Measurements from ENCODE around the gene WDR93. TPM values are rescaled to one million over a fixed set of nuclear protein-coding genes. Genes with fewer than 3 reads are reported as not detected.
A peak's percentile ranks its signal among the peaks of the same experiment; 100 is the strongest.

WDR93 gene
- total RNA-seq, 1 donor from 2014 or later = 1.2 TPM

DNA sequence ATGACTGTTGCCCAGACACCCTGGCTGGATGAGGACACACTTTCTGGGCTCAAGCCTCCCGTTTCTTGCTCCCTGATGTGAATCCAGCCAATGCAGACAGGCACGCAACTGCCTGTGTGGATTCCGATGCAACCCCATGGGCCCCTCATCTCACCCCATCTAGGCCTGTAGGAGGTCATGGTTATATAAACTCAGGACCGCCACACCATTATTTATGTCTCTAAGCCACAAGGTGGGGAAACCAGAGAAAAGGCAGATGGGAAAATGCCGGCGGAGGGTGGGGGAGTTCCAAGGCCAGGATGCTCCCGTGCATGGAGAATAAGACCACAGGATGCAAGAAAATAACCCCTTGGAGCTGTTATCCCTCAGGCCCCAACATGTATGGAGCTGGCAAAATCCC lies 58.4 kb downstream of the WDR93 start:
- no peak for DNase-seq (ENCODE audit: low read depth)

DNA sequence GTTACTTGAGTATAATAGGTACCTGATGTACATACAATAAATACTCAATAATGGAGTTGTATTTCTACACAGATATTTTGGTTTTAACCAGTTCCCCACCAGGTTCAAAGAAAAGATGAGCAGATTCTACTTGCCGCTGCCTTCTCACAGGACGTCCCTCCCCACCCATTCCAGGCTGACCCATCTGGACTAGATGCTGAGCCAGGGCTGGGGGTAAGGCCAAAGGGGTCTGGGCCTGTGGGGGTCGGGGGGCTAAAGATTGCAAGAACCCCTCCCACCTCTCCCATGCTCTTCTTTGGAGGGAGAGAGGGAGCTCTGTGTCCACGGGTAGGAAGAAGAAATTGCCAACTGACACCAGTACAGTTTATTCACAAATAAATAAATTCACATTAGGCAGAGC lies 58.9 kb downstream of the WDR93 start:
- DNase-seq (ENCODE audit: low read depth) = no peak

DNA sequence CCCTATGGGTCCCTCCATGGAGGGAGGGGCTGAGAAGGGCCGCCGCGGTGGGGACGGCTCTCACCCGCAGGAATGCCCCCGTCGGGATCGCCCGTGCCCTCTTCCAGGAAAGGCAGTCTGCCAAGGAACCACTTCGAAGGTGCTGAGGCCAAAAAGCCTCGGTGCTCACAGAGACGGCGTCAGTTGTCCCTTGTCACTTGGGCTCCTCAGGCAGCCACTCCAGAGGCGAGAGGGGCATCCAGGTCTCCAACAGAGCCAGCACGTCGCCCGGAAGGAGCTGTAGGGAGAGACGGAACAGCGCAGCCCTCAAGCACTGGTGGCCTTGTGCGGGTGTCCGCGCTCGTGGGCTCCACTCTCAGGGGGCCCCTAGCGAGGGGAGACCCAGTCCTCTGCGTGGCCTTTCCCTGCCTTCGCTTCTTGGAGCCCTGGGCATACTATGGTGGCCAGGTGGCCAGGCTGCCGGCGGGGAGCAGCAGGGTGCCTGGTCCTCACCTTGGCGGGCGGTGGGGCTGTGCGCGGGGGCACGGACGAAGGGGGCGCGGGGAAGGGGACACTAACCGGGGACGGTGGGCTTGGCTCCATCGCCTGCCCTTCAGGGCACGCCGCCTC lies 59.4 kb downstream of the WDR93 start:
- no peak for DNase-seq (ENCODE audit: low read depth)

DNA sequence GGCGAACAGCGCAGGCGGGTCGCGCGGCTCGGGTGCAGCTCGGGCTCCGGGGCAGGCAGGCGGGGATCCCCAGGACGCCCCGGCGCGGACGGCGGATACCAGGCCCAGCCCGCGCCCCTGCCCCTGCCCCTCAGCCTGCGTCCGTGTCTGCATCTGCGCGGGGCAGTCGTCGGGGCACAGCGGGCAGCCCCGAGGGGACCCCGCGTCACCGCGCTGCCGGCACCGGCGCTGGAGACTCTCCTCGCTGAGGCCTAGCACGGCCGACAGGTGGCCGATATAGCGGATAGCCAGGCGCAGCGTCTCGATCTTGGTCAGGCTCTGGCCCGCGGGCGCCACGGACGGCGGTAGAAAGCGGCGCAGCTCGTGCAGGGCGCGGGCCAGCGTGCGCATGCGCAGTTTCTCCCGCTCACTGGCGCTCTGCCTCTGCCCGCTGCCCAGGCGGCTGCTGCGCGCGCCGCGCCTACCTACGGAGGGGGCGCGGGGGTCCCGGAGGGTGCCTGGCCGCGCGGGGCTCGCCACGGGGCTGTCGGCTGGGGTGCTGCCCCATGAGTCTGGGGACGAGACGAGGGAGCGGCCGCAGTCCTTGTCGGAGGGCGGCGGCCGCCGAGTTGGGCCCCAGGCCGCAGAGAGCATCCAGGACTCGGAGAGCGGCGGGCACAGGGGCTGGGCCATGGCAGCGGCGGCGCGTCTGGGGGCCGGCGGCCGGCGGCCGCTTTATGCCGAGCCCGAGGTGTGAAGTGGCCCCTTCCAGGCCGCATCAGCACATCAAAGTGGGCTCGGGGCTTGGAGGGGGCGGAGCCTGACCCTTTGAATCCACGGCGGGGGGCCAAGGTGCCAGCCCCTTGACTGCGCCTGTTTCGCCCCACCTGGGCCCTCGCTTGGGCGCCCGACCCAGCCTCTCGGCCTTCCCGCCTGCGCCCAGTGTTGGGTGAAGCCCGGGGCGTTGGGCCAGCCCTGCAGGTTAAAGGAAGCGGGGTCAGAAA lies 60.2 kb downstream of the WDR93 start, which contains the start of gene MESP1:
Gene MESP1 (minus strand): TSS at position 690 of the 983 bp plus-strand sequence. CDS start 18 bp downstream, at position 672.
- peak; percentile 67 for DNase-seq (ENCODE audit: low read depth)

DNA sequence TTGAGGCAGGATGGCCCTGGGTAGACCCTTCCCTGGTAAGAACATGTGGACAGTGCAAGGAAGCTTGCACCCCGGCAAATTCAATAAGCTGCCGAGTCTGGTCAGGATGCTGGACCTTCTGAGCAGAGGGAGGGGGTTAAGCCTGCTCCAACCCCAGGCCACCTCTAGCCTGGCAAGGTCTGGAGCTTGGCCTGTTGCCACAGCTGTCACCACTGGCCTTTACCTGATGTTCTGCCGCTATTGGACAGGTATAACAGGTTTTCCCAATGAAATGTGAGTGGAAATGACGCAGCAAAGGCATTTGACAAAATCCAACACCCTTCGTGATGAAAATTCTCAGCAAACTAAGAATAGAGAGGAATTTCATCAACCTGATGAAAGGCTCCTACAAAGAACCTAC lies 61.1 kb downstream of the WDR93 start:
- DNase-seq (ENCODE audit: low read depth) = no peak

DNA sequence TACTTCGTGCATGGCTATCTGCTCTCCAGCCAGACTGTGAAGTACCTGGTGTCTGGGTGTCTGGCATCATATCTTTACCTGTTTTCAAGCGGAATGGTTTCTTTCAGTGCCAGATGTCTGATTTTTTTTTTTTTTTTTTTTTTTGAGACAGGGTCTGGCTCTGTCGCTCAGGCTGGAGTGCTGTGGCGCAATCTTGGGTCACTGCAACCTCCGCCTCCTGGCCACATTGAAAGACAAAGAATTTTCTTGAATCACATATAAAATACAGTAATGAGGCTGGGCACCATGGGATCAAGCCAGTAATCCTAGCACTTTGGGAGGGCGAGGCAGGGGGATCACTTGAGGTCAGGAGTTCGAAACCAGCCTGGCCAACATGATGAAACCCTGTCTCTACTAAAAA lies 63.2 kb downstream of the WDR93 start:
- no peak for DNase-seq (ENCODE audit: low read depth)

DNA sequence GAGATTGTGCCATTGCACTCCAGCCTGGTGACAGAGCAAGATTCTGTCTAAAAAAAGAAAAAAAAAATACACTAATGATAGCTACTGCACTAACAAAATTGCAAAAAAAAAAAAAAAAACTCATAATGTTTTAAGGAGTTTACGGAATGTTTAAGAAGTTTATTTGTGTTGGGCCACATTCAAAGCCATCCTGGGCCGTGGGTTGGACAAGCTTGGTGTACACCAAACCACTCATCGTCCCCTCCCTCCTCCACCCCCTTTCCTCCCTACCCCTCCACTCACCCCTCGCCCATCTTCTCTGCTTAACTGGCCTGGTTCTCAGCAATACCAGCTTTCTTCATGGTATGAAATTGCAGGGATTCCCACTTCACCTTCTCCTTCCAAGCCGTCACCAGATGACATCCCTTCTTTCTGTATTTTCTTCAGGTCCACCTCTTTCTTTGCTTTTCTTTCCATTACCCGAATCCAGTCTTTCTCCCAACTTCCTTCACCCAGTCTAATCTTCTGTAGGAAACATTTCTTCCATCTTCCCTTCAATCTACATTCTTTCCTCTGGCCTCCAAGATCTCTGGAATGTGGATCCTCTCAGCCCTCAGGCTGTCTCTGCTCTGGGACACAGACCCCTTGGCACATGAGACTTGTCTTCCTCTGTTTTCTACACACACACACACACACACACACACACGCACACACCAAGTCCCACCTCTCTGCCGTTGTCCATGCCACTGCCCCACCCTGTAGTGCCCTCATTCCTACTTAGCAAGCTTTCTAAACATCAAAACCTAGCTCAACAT lies 63.9 kb downstream of the WDR93 start:
- no peak for DNase-seq (ENCODE audit: low read depth)

DNA sequence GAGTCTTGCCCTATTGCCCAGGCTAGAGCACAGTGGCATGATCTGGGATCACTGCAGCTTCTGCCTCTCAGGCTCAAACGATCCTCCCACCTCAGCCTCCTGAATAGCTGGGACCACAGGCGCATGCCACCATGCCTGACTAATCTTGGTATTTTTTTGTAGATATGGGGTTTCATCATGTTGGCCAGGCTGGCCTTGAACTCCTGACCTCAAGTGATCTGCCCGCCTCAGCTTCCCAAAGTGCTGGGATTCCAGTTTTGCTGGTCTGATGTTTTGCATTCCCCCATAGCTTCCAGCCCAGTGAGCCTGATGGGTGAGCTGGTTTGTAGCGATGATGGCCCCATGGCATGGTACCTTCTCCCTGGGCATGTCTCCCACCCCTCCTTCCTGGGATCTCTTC lies 65.1 kb downstream of the WDR93 start:
- DNase-seq (ENCODE audit: low read depth) = no peak

DNA sequence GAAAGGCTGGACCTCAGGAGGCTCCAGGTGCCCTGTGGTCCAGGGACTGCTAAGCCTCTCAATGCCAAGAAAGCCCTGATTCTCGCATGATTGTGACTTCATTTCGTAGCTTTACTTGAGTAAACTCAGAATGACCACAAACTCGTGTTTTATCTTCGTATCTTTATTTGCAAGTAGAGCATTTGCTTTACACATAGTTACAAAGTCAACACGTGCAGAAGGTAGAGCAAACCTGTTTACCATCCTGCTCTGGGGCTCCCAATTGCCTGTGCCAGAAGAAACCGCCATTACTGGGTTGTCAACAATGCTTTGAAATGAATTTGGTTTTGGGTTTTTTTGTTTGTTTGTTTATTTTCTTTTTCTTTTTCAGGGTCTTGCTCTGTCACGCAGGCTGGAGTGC lies 66.3 kb downstream of the WDR93 start:
- DNase-seq (ENCODE audit: low read depth) = no peak

DNA sequence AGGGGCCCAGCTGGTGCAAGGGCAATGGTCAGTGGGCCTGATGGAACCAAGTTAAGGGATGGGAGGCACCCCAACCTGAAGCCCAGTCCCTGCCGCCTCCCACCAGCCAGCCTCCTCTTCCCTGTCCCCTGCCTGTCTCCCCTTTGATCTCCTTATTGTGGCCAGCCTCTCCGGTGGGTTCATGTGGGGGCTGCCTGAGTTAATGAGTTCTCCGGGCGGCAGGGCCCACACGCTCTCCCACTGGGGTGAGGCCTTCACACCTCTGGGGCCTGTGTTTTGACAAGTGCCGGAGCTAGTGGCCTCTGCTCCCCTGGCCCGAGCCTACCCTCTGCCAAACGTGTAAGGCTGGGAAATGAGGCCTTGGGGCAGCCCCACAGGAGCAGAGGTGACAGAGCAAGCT lies 67.7 kb downstream of the WDR93 start:
- no peak for DNase-seq (ENCODE audit: low read depth)

DNA sequence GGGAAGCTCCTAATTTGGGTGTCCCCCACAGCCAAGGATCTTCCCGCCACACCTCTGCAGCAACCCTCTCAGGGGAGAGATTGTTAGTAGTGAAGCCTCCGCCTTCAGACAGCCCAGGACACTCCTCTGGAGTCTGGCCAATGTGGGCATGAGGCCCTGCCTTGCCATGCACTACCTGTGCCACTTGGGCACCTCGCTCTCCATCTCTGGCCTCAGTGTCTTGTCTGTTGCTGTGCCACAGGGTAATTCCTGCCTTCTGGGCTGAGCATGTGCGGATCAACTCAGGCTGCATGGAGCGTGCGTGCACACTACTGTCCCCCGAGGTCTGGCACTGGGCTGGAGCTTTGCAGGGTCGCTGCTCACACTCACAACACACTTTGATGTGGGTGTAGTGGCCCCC lies 68.4 kb downstream of the WDR93 start:
- no peak for DNase-seq (ENCODE audit: low read depth)

DNA sequence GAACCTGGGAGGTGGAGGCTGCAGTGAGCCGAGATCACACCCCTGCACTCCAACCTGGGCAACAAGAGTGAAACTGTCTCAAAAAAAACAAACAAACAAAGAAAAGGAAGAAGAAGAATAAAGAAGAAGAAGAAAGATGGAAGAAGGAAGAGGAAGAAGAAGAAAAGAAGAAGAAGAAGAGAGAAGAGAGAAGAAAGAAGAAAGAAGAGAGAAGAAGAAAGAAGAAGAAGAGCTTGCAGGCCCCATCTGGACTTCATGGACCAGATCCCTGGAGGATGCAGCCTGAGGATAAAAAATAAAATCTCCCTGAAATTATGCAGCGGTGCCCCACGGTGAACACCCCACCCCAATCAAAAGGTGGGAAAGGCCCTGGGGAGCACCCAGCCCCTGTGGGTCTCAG lies 69.2 kb downstream of the WDR93 start:
- no peak for DNase-seq (ENCODE audit: low read depth)

DNA sequence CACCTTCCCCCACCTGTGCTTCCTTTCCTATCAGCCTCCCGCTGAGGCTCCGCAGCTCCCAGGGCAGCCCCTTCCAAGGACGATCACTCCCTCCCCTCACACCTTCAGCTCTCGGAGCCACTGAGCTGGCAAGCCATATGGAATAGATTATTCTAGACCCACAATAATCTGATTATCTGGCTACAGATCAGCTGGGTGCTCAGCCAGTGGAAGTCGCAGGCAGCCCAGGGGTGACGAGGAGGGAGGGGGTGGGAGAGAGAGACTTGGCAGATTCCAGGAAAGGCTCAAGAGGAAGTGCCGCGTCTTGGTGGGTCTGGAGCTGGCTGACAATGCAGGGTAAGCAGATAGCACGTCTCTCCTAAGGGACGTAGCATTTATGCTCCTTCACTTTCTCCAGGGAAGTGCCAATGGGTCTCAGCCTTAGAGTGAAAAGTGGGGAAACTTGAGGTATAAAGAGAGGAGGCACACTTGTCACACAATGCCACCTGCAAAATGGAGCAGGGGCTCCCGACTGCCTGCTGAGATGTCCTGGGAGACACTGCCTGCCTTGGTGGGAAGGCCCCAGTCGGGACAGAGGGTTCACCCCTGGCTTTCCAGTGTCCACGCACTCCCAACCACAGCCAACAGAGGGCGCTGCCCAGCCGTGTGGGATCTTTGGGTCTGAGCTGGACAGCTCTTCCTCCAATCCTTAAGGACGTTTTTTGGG lies 69.8 kb downstream of the WDR93 start:
- DNase-seq (ENCODE audit: low read depth) = peak; percentile 44

DNA sequence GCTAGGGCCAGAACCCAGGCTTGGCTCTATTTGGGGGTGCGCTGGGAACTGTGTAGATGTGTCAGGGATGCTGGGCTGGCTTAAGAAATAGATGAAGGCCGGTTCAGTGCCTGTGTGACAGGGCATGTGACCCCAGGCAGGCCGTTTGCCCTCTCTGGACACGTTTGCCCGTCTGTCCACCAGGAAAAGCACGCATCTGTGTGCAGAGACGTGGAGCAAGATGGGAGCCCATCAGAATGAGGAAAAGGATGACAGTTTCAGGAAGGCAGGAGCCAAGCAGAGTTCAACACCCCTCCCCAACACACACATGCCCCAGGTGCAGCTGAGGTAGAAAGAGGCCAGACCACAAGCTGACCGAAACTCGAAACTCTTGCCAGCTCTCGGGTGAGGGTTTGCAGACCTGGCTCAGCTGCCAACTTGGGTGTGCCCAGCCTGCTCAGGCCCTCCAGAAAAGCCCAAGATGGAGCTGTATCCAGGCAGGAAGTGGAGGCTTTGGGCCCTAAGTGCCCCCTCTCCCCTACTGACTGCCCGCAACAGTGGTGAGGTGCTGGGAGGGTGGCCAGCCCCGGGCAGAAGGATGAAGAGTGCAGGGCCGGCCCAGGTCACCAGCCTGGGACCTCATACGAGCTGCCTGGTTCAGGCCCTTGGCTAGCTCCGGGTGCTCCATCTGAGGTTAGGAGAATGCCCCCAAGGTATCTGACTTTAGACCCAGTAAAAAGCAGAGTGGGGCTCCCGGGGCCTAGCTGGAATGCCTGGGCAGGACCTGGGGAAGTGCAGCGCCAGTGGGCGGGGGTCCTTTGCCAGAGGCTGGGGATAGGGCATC lies 70.6 kb downstream of the WDR93 start:
- DNase-seq (ENCODE audit: low read depth) = no peak

DNA sequence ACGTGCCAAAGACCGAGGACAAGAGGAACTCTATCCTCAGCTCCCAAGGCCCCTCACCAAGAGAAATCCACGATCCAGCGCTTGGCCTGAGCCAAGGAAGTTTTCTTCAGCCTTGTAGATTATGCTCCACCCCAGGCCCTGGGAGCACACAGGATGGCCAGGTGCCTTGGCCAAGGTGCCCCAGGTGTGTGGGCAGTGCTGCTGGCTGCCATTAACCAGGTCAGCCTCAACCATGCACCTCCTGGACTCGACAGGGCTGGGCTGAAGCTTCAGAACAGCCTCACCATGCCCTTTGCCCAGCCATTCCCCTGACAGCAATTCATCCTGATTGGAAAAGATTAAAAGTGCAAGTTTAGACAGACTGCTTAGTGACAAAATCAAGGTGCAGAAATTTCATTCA lies 71.3 kb downstream of the WDR93 start:
- DNase-seq (ENCODE audit: low read depth) = no peak

DNA sequence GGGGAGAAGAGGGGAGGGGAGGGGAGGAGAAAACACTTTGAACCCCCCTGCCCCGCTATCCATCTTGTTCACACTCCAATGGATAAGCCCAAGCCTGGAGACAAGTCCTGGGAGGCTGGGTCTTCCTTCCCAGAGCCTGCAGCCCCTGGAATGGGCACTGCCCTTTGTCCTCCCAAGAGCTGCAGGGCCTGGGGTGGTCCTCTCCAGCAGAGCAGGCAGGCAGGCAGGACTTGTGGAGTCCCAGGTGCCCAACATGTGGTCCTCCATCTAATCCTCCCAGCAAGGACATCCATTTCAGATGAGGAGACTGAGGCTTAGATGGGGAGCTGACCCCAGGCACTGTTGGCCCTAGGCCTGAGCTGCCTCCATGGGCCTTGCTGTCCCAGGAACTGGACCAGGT lies 75.1 kb downstream of the WDR93 start:
- DNase-seq (ENCODE audit: low read depth) = no peak

DNA sequence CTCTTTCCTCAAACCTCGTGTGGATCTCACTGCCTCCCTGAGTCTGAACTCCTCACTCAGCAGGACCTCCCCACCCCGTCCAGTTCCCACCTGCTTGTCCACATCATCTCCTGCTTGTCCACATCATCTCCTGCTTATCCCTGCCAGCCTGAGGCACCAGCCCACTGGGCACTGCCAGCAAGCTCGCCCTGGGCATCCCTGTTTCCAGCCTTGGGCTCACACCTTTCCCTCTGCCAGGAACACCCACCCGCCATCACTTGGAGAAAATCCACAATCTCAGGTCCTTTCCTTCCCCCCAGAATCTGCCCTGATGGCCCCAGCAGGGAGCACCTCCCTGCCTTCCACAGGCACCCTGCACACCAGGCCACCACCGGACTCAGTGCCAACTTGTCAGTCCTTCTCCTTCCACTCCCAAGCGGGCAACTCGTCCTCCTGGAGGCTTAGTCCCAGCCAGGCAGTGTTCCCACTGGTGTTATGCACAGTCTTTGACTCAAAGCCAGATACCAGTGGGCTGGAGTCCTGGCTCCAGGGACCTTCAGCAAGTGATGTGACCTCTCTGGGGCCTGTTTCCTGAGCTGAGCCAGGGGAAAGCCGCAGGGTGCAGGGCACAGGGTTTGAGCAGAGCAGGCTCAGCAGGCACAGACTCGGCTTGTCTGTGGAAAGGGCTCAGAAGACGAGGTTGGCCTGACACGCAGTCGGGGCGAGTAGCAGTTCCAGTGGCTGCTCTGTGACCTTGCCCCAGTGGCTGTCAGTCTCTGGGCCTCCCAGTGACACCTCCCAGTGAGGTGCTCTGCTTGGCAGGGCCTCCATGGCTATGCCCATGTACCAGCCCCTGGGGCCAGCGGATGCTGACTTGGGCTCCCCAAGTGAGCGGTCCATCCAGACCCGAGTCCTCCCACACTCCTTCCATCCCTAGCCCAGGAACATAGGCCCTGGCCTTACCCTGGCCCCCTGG lies 76.0 kb downstream of the WDR93 start:
- DNase-seq (ENCODE audit: low read depth) = no peak

DNA sequence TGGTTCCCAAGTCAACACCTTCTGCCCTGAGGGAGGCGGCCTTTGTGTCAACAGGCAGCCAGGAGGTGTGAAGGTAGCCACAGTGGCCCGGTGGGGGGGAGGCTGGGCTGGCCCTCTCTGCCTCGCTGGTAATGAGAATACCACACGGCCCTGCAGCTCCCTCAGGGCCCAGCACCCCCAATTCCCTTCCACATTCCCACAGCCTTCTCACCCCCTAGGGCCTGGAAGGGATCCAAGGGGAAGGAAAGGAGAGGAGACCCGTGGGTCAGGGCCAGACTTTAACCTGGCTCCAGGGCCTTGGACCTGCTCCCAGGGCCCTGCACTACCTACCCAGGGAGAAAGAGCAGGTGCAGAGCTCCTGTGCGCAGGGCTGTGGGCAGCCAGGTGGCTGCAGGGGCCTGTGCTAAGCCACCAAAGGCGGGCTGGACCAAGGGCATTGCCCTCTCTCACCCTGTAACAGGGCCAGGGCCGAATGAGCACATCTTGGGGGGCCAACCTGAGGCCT lies 76.9 kb downstream of the WDR93 start:
- peak; percentile 22 for DNase-seq (ENCODE audit: low read depth)

DNA sequence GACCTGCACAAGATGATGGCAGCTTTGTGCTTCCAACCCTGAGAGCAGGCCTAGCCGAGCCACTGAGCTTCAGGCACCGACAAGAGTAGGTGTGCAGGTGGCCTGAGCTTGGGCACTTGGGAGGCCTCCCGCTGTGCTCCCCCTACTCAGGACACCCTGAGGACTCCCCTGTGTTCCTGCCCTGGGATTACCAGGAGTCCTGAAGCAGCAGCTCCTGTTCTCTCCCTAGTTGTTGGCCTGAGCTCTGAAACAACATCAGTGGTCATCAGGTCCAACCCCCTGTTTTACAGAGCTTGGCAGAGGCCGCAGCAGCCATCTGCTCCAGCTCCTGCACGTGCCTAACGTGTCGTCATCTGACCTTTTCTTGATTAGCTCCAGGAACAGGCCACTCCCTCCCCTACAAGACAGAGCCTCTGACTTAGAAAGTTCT lies 77.5 kb downstream of the WDR93 start:
- DNase-seq (ENCODE audit: low read depth) = no peak

Data from renal cortical epithelial cell (primary cell).